WTC11 (cell line): ENCODE data around the gene EHD1. TPM values are rescaled to one million over a fixed set of nuclear protein-coding genes. Genes with fewer than 3 reads are reported as not detected.
A peak's percentile ranks its signal among the peaks of the same experiment; 100 is the strongest.

Source experiments
- ATAC-seq: fragments of 200-7000 bp; cut with Tn5 transposase; 2 replicates; pipeline ENCODE4 v1.10.0; 2021; ENCODE audit warnings: mild to moderate bottlenecking, moderate library complexity
- CTCF ChIA-PET: fragments of 300-600 bp; sonication (Branson Sonifier 250); formaldehyde crosslinking; loops from one replicate; lab custom pipeline; 2021; ENCODE audit warnings: antibody characterized with exemption; lab: Charles Lee
- POLR2A ChIA-PET: fragments of 350-600 bp; sonication (Branson Sonifier 250); formaldehyde crosslinking; loops from one replicate; lab custom pipeline; 2021; ENCODE audit warnings: antibody characterized with exemption; lab: Charles Lee
- DNase-seq: peaks from one replicate; pipeline ENCODE4 v3.0.0; 2021; ENCODE audit warnings: low spot score
- H3K27ac Mint-ChIP-seq: 2 replicates; pipeline ENCODE4 v1.8.0; 2021; ENCODE audit warnings: mixed read lengths
- H3K27me3 Mint-ChIP-seq: 2 replicates; pipeline ENCODE4 v1.8.0; 2021; ENCODE audit warnings: low read depth, mild to moderate bottlenecking, moderate library complexity, mixed read lengths
- H3K36me3 Mint-ChIP-seq: 2 replicates; pipeline ENCODE4 v1.8.0; 2021; ENCODE audit warnings: mixed read lengths
- H3K4me1 Mint-ChIP-seq: 2 replicates; pipeline ENCODE4 v1.8.0; 2022; ENCODE audit warnings: mixed read lengths
- H3K4me3 Mint-ChIP-seq: 2 replicates; pipeline ENCODE4 v1.8.0; 2021; ENCODE audit warnings: mild to moderate bottlenecking, moderate library complexity, mixed read lengths
- H3K9me3 Mint-ChIP-seq: 2 replicates; pipeline ENCODE4 v1.8.0; 2021; ENCODE audit warnings: mixed read lengths
- AFF4 ChIP-seq: sonication (generic); formaldehyde crosslinking; IDR thresholded peaks from 2 replicates; pipeline ENCODE4 v1.8.1; 2023; ENCODE audit warnings: mild to moderate bottlenecking, missing genetic modification reagents, borderline replicate concordance
- CTCF ChIP-seq: fragments of 200-600 bp; IDR thresholded peaks from 2 replicates; pipeline ENCODE4 v1.8.0; 2022; ENCODE audit warnings: antibody characterized with exemption
- EMX1 ChIP-seq: fragments of 250-450 bp; sonication (Bioruptor Pico); IDR thresholded peaks from 2 replicates; pipeline ENCODE4 v1.8.0; 2021; ENCODE audit warnings: mild to moderate bottlenecking
- ERG ChIP-seq: fragments of 250-450 bp; sonication (Bioruptor Pico); IDR thresholded peaks from 2 replicates; pipeline ENCODE4 v1.8.0; 2021; ENCODE audit warnings: mild to moderate bottlenecking
- FOXJ3 ChIP-seq: sonication (generic); formaldehyde crosslinking; IDR thresholded peaks from 2 replicates; pipeline ENCODE4 v1.9.0; 2021; ENCODE audit warnings: missing genetic modification reagents, mild to moderate bottlenecking, borderline replicate concordance
- FOXP1 ChIP-seq: sonication (generic); formaldehyde crosslinking; IDR thresholded peaks from 2 replicates; pipeline ENCODE4 v1.8.0; 2022; ENCODE audit warnings: missing genetic modification reagents, mild to moderate bottlenecking, moderate library complexity, borderline replicate concordance
- MYBL2 ChIP-seq: sonication (generic); formaldehyde crosslinking; IDR thresholded peaks from 2 replicates; pipeline ENCODE4 v1.8.1; 2023; ENCODE audit warnings: mild to moderate bottlenecking, moderate library complexity, missing genetic modification reagents
- SMAD3 ChIP-seq: sonication (generic); formaldehyde crosslinking; IDR thresholded peaks from 2 replicates; pipeline ENCODE4 v1.8.0; 2022; ENCODE audit warnings: missing genetic modification reagents, mild to moderate bottlenecking, borderline replicate concordance
- SP1 ChIP-seq: sonication (generic); formaldehyde crosslinking; conservative IDR thresholded peaks from 2 replicates; pipeline ENCODE4 v1.8.1; 2022; ENCODE audit warnings: missing genetic modification reagents
- TCF7 ChIP-seq: sonication (generic); formaldehyde crosslinking; IDR thresholded peaks from 2 replicates; pipeline ENCODE4 v1.8.0; 2022; ENCODE audit warnings: mild to moderate bottlenecking, low read depth, missing genetic modification reagents, moderate library complexity
- ZBTB43 ChIP-seq: sonication (generic); formaldehyde crosslinking; IDR thresholded peaks from 2 replicates; pipeline ENCODE4 v1.8.1; 2023; ENCODE audit warnings: mild to moderate bottlenecking, missing genetic modification reagents
- ZNF138 ChIP-seq: sonication (generic); formaldehyde crosslinking; conservative IDR thresholded peaks from 2 replicates; pipeline ENCODE4 v1.8.1; 2022; ENCODE audit warnings: mild to moderate bottlenecking, moderate library complexity, missing genetic modification reagents
- ZNF317 ChIP-seq: sonication (generic); formaldehyde crosslinking; IDR thresholded peaks from 2 replicates; pipeline ENCODE4 v1.8.1; 2023; ENCODE audit warnings: low read depth, mild to moderate bottlenecking, moderate library complexity, missing genetic modification reagents, borderline replicate concordance
- total RNA-seq: library from RNA; stranded (reverse); gene quantifications from 3 replicates; pipeline ENCODE4 v1.2.3, GENCODE V29; 2021

EHD1 gene
- total RNA-seq, 1 experiment from 2014 or later, result 38.1 TPM

GRCh38 chr11:64809781-64810241 is 68.6 kb downstream of the EHD1 start (continued):
- TF ChIP-seq AFF4 (CRISPR knock-in tag) (no peak), ZNF138 (CRISPR knock-in tag) (no peak)
- TF ChIP-seq, all 79 proteins: peak for 0

- H3K4me3 Mint-ChIP-seq, result no peak overlapping the region
- H3K4me1 Mint-ChIP-seq, result peaks cover 16% of the 10 kb centered on the region
- no peak overlapping the region for H3K27ac Mint-ChIP-seq
- POLR2A ChIA-PET, result no interaction called here
- no peak for DNase-seq
- ATAC-seq, result no peak
- TF ChIP-seq ZNF317 (CRISPR knock-in tag) (no peak), ZBTB43 (CRISPR knock-in tag) (no peak)
- TF ChIP-seq, all 79 proteins: peak for 0
- Mint-ChIP-seq H3K9me3 (no peaks in the 10 kb centered on the region), H3K27me3 (no peaks in the 10 kb centered on the region), H3K36me3 (peaks cover 15% of the 10 kb centered on the region; the same call in 1 of the 2 replicates)
- CTCF ChIA-PET, result interaction anchor here (0.8 to 3.7 kb wide), 3 partner anchors 18 to 83 kb away, joined by 3 to 33 read pairs (median 5); no protein-coding TSS in a partner anchor
These were observed 72.9 kb downstream of the EHD1 start for GRCh38 chr11:64805481-64805880.

GRCh38 chr11:64804346-64805210 is 73.8 kb downstream of the EHD1 start:
- DNase-seq (peak; percentile 53), ATAC-seq (peak; percentile 7)
- no peaks in the 10 kb centered on the region for H3K27me3 Mint-ChIP-seq
- no peaks in the 10 kb centered on the region for H3K9me3 Mint-ChIP-seq
- H3K36me3 Mint-ChIP-seq, result peaks cover 15% of the 10 kb centered on the region; the same call in 1 of the 2 replicates
- peak overlapping the region; percentile 92 for H3K4me3 Mint-ChIP-seq
- TF ChIP-seq ERG (CRISPR knock-in tag), result no peak
- TF ChIP-seq CTCF, result no peak
- no peak for TF ChIP-seq EMX1
- no peak for TF ChIP-seq SP1
- no peak for TF ChIP-seq TCF7 (CRISPR knock-in tag)
- no peak for TF ChIP-seq MYBL2 (CRISPR knock-in tag)
- no peak for TF ChIP-seq FOXP1
- TF ChIP-seq FOXJ3 (CRISPR knock-in tag), result no peak
- no peak for TF ChIP-seq SMAD3 (CRISPR knock-in tag)
- peaks cover 15% of the 10 kb centered on the region for H3K4me1 Mint-ChIP-seq
- ChIA-PET CTCF (interaction anchor here (0.7 to 3.7 kb wide), 26 partner anchors 8 to 400 kb away, joined by 3 to 33 read pairs (median 4); partner anchors contain the start of genes ARL2, CDC42BPG, GPHA2 and PPP2R5B), POLR2A (interaction anchor here (0.6 to 2.3 kb wide), 3 partner anchors 26 to 206 kb away, joined by 3 to 17 read pairs (median 3); partner anchors contain the start of gene SF1)
- H3K27ac Mint-ChIP-seq, result peak overlapping the region; percentile 99
